ENCODE results near the gene RUNX2.

The RUNX2 gene

GRCh38 chr6:45591306-45591705, 263.2 kb downstream of the RUNX2 start:
- FAIRE-seq (no peak), DNase-seq (ENCODE audit: insufficient read length) (no peak)
- TF ChIP-seq POLR2A (IDR thresholded peaks at IDR 0.05; ENCODE audit: low read depth, low read length) (no peak), POLR2AphosphoS5 (IDR thresholded peaks at IDR 0.05; ENCODE audit: low read depth, low read length) (no peak), TAF1 (IDR thresholded peaks at IDR 0.05; ENCODE audit: borderline replicate concordance, low read depth, low read length) (no peak)

- DNase-seq (ENCODE audit: insufficient read length) (no peak), FAIRE-seq (no peak)
- TF ChIP-seq POLR2AphosphoS5 (IDR thresholded peaks at IDR 0.05; ENCODE audit: low read depth, low read length) (no peak), TAF1 (IDR thresholded peaks at IDR 0.05; ENCODE audit: borderline replicate concordance, low read depth, low read length) (no peak), POLR2A (IDR thresholded peaks at IDR 0.05; ENCODE audit: low read depth, low read length) (no peak)
Measured at GRCh38 chr6:45591890-45592289, 263.8 kb downstream of the RUNX2 start.

GRCh38 chr6:45592991-45593390, 264.9 kb downstream of the RUNX2 start:
- no peak for DNase-seq (ENCODE audit: insufficient read length)
- FAIRE-seq = no peak
- TF ChIP-seq POLR2A (IDR thresholded peaks at IDR 0.05; ENCODE audit: low read depth, low read length) = no peak
- TF ChIP-seq TAF1 (IDR thresholded peaks at IDR 0.05; ENCODE audit: borderline replicate concordance, low read depth, low read length) = no peak
- no peak for TF ChIP-seq POLR2AphosphoS5 (IDR thresholded peaks at IDR 0.05; ENCODE audit: low read depth, low read length)

- FAIRE-seq (no peak), DNase-seq (ENCODE audit: insufficient read length) (no peak)
- no peak for TF ChIP-seq TAF1 (IDR thresholded peaks at IDR 0.05; ENCODE audit: borderline replicate concordance, low read depth, low read length)
- no peak for TF ChIP-seq POLR2A (IDR thresholded peaks at IDR 0.05; ENCODE audit: low read depth, low read length)
- TF ChIP-seq POLR2AphosphoS5 (IDR thresholded peaks at IDR 0.05; ENCODE audit: low read depth, low read length) = no peak
Measured at GRCh38 chr6:45595010-45595851, 267.1 kb downstream of the RUNX2 start.

GRCh38 chr6:45597424-45597823, 269.3 kb downstream of the RUNX2 start:
- FAIRE-seq (no peak), DNase-seq (ENCODE audit: insufficient read length) (no peak)
- no peak for TF ChIP-seq TAF1 (IDR thresholded peaks at IDR 0.05; ENCODE audit: borderline replicate concordance, low read depth, low read length)
- TF ChIP-seq POLR2AphosphoS5 (IDR thresholded peaks at IDR 0.05; ENCODE audit: low read depth, low read length) = no peak
- no peak for TF ChIP-seq POLR2A (IDR thresholded peaks at IDR 0.05; ENCODE audit: low read depth, low read length)

- FAIRE-seq (no peak), DNase-seq (ENCODE audit: insufficient read length) (no peak)
Measured at GRCh38 chr6:45599053-45599452, 270.9 kb downstream of the RUNX2 start.

GRCh38 chr6:45605971-45606370, 277.8 kb downstream of the RUNX2 start:
- FAIRE-seq (no peak), DNase-seq (ENCODE audit: insufficient read length) (no peak)
- TF ChIP-seq TAF1 (IDR thresholded peaks at IDR 0.05; ENCODE audit: borderline replicate concordance, low read depth, low read length) (no peak), POLR2A (IDR thresholded peaks at IDR 0.05; ENCODE audit: low read depth, low read length) (no peak), POLR2AphosphoS5 (IDR thresholded peaks at IDR 0.05; ENCODE audit: low read depth, low read length) (no peak)

More at GRCh38 chr6:45599053-45599452, 270.9 kb downstream of the RUNX2 start:
- TF ChIP-seq POLR2A (IDR thresholded peaks at IDR 0.05; ENCODE audit: low read depth, low read length) (no peak), POLR2AphosphoS5 (IDR thresholded peaks at IDR 0.05; ENCODE audit: low read depth, low read length) (no peak), TAF1 (IDR thresholded peaks at IDR 0.05; ENCODE audit: borderline replicate concordance, low read depth, low read length) (no peak)

- DNase-seq (ENCODE audit: insufficient read length) (no peak), FAIRE-seq (no peak)
- TF ChIP-seq POLR2A (IDR thresholded peaks at IDR 0.05; ENCODE audit: low read depth, low read length) (no peak), TAF1 (IDR thresholded peaks at IDR 0.05; ENCODE audit: borderline replicate concordance, low read depth, low read length) (no peak), POLR2AphosphoS5 (IDR thresholded peaks at IDR 0.05; ENCODE audit: low read depth, low read length) (no peak)
Measured at GRCh38 chr6:45606831-45607400, 278.8 kb downstream of the RUNX2 start.

- no peak for TF ChIP-seq POLR2A (IDR thresholded peaks at IDR 0.05; ENCODE audit: low read depth, low read length)
- TF ChIP-seq POLR2AphosphoS5 (IDR thresholded peaks at IDR 0.05; ENCODE audit: low read depth, low read length) = no peak
- TF ChIP-seq TAF1 (IDR thresholded peaks at IDR 0.05; ENCODE audit: borderline replicate concordance, low read depth, low read length) = no peak
- FAIRE-seq (no peak), DNase-seq (ENCODE audit: insufficient read length) (no peak)
Measured at GRCh38 chr6:45607798-45608197, 279.7 kb downstream of the RUNX2 start.

GRCh38 chr6:45608252-45608913, 280.3 kb downstream of the RUNX2 start:
- DNase-seq (ENCODE audit: insufficient read length) (no peak), FAIRE-seq (no peak)
- TF ChIP-seq POLR2AphosphoS5 (IDR thresholded peaks at IDR 0.05; ENCODE audit: low read depth, low read length) = no peak
- no peak for TF ChIP-seq POLR2A (IDR thresholded peaks at IDR 0.05; ENCODE audit: low read depth, low read length)
- TF ChIP-seq TAF1 (IDR thresholded peaks at IDR 0.05; ENCODE audit: borderline replicate concordance, low read depth, low read length) = no peak

- FAIRE-seq = no peak
- no peak for TF ChIP-seq POLR2AphosphoS5 (IDR thresholded peaks at IDR 0.05; ENCODE audit: low read depth, low read length)
- TF ChIP-seq POLR2A (IDR thresholded peaks at IDR 0.05; ENCODE audit: low read depth, low read length) = no peak
- no peak for TF ChIP-seq TAF1 (IDR thresholded peaks at IDR 0.05; ENCODE audit: borderline replicate concordance, low read depth, low read length)
- no peak for DNase-seq (ENCODE audit: insufficient read length)
Measured at GRCh38 chr6:45609141-45609638, 281.1 kb downstream of the RUNX2 start.
